H1 (cell line): Measurements from ENCODE around the gene CORO1C. TPM values are rescaled to one million over a fixed set of nuclear protein-coding genes. Genes with fewer than 3 reads are reported as not detected.
A peak's percentile ranks its signal among the peaks of the same experiment; 100 is the strongest.

Source experiments
- CTCF ChIA-PET: fragments of 300-600 bp; sonication (Branson Sonifier 250); formaldehyde crosslinking; loops from one replicate; lab custom pipeline; 2021; ENCODE audit not compliant: partially characterized antibody; lab: Charles Lee
- POLR2A ChIA-PET: fragments of 300-600 bp; sonication (Branson Sonifier 250); formaldehyde crosslinking; loops from one replicate; lab custom pipeline; 2021; ENCODE audit warnings: inconsistent platforms; ENCODE audit not compliant: partially characterized antibody; lab: Charles Lee
- DNase-seq, 2 experiments: peaks; one replicate each; pipeline versions ENCODE4 v3.0.0 to v3.0.0-alpha.2; 2010 to 2022; ENCODE audit warnings: low spot score in 2 of 2, low read depth in 1 of 2, mixed read lengths in 1 of 2
- FAIRE-seq: peaks from 2 replicates; lab custom pipeline; 2011; peaks lifted over from hg19 to GRCh38; lab: Jason Lieb, UNC
- H2AFZ ChIP-seq: 2 replicates; pipeline ENCODE4 v1.8.1; 2012; ENCODE audit warnings: low read length, inconsistent platforms
- H2AK5ac ChIP-seq: 2 replicates; pipeline ENCODE4 v1.6.1; 2013; ENCODE audit warnings: low read depth, low read length
- H2BK120ac ChIP-seq: replicated peaks from 2 replicates; pipeline ENCODE3; 2013; ENCODE audit warnings: low read depth, low read length, inconsistent platforms
- H2BK12ac ChIP-seq: 2 replicates; pipeline ENCODE4 v1.6.1; 2013; ENCODE audit warnings: low read depth, low read length
- H2BK15ac ChIP-seq: 2 replicates; pipeline ENCODE4 v1.6.1; 2013; ENCODE audit warnings: low read length
- H2BK20ac ChIP-seq: 2 replicates; pipeline ENCODE4 v1.6.1; 2013; ENCODE audit warnings: low read length
- H2BK5ac ChIP-seq: 2 replicates; pipeline ENCODE4 v1.6.1; 2013; ENCODE audit warnings: low read depth, low read length
- H3K14ac ChIP-seq: 2 replicates; pipeline ENCODE4 v1.6.1; 2013; ENCODE audit warnings: inconsistent platforms; ENCODE audit not compliant: insufficient read length
- H3K18ac ChIP-seq: 2 replicates; pipeline ENCODE4 v1.6.1; 2013; ENCODE audit warnings: low read length; ENCODE audit errors: extremely low read depth
- H3K23ac ChIP-seq: 2 replicates; pipeline ENCODE4 v1.6.1; 2013; ENCODE audit warnings: inconsistent platforms; ENCODE audit not compliant: insufficient read length
- H3K23me2 ChIP-seq: 2 replicates; pipeline ENCODE4 v1.6.1; 2013; ENCODE audit warnings: low read depth, low read length
- H3K27ac ChIP-seq: 2 replicates; pipeline ENCODE4 v1.6.1; 2011; ENCODE audit warnings: low read depth, low read length, inconsistent platforms
- H3K27me3 ChIP-seq, 4 experiments: replicated peaks in 1 of 4; 1 replicate in 1 of 4; 2 replicates in 3 of 4; pipeline versions ENCODE4 v1.6.1 to v1.8.1; 2011 to 2013; ENCODE audit warnings: low read length in 3 of 4, mild to moderate bottlenecking in 3 of 4, inconsistent platforms in 2 of 4, mixed read lengths in 2 of 4, moderate library complexity in 1 of 4; ENCODE audit not compliant: control insufficient read depth in 3 of 4, insufficient read depth in 3 of 4; ENCODE audit errors: extremely low read depth in 1 of 4
- H3K36me3 ChIP-seq, 4 experiments: 2 replicates each; pipeline versions ENCODE4 v1.6.1 to v1.8.1; 2011 to 2013; ENCODE audit warnings: mild to moderate bottlenecking in 4 of 4, low read length in 3 of 4, moderate library complexity in 2 of 4, control low read depth in 1 of 4, inconsistent platforms in 1 of 4; ENCODE audit not compliant: insufficient read depth in 4 of 4, control insufficient read depth in 2 of 4
- H3K4ac ChIP-seq: replicated peaks from 2 replicates; pipeline ENCODE3; 2013; ENCODE audit warnings: low read length, low read depth, mixed read lengths, inconsistent platforms; ENCODE audit not compliant: insufficient read length
- H3K4me1 ChIP-seq, 4 experiments: replicated peaks in 1 of 4; 1 replicate in 1 of 4; 2 replicates in 3 of 4; pipeline versions ENCODE4 v1.6.1 to v1.8.1; 2011 to 2013; ENCODE audit warnings: low read length in 3 of 4, inconsistent platforms in 2 of 4, mixed read lengths in 1 of 4; ENCODE audit not compliant: insufficient read depth in 4 of 4, control insufficient read depth in 3 of 4
- H3K4me2 ChIP-seq, 2 experiments: 2 replicates each; pipeline versions ENCODE4 v1.6.1 to v1.8.1; 2011 to 2013; ENCODE audit warnings: low read depth in 2 of 2, low read length in 2 of 2, control low read depth in 1 of 2, inconsistent platforms in 1 of 2, mild to moderate bottlenecking in 1 of 2; ENCODE audit not compliant: insufficient read depth in 1 of 2
- H3K4me3 ChIP-seq, 4 experiments: fragments of 200-600, 300-600 bp in 1 of 4; sonication (generic), shearing (Covaris generic), sonication (Bioruptor Twin) in 1 of 4; 2 replicates each; pipeline versions ENCODE4 v1.5.1 to v1.8.1; 2011 to 2016; ENCODE audit warnings: low read length in 4 of 4, low read depth in 3 of 4, control low read depth in 2 of 4, inconsistent platforms in 2 of 4, mild to moderate bottlenecking in 2 of 4, mixed read lengths in 1 of 4, moderate library complexity in 1 of 4; ENCODE audit not compliant: insufficient read depth in 2 of 4; ENCODE audit errors: extremely low read depth in 1 of 4
- H3K56ac ChIP-seq: replicated peaks from 2 replicates; pipeline ENCODE3; 2013; ENCODE audit warnings: low read depth, mild to moderate bottlenecking, mixed read lengths, low read length, inconsistent platforms; ENCODE audit not compliant: insufficient read length
- H3K79me1 ChIP-seq: 2 replicates; pipeline ENCODE4 v1.6.1; 2013; ENCODE audit warnings: low read depth, low read length, control low read depth
- H3K79me2 ChIP-seq, 2 experiments: 2 replicates each; pipeline versions ENCODE4 v1.6.1 to v1.8.1; 2012 to 2013; ENCODE audit warnings: low read length in 2 of 2, mild to moderate bottlenecking in 2 of 2, inconsistent platforms in 1 of 2; ENCODE audit not compliant: insufficient read depth in 2 of 2, control insufficient read depth in 1 of 2
- H3K9ac ChIP-seq, 4 experiments: replicated peaks in 1 of 4; 1 replicate in 1 of 4; 2 replicates in 3 of 4; pipeline versions ENCODE4 v1.6.1 to v1.8.1; 2011 to 2013; ENCODE audit warnings: low read depth in 3 of 4, low read length in 3 of 4, control low read depth in 2 of 4, mild to moderate bottlenecking in 2 of 4, moderate library complexity in 2 of 4, inconsistent platforms in 1 of 4; ENCODE audit errors: extremely low read depth in 1 of 4
- H3K9me3 ChIP-seq, 2 experiments: 2 replicates each; pipeline versions ENCODE4 v1.6.1 to v1.8.1; 2012 to 2013; ENCODE audit warnings: mild to moderate bottlenecking in 2 of 2, moderate library complexity in 2 of 2, control low read depth in 1 of 2, inconsistent platforms in 1 of 2, low read depth in 1 of 2, low read length in 1 of 2, mixed read lengths in 1 of 2; ENCODE audit not compliant: insufficient read depth in 2 of 2
- H4K20me1 ChIP-seq, 2 experiments: replicated peaks in 1 of 2; 2 replicates each; pipeline versions ENCODE3 to v1.8.1; 2011 to 2013; ENCODE audit warnings: inconsistent platforms in 2 of 2, low read length in 2 of 2, mild to moderate bottlenecking in 1 of 2; ENCODE audit not compliant: insufficient read depth in 2 of 2, control insufficient read depth in 1 of 2
- H4K5ac ChIP-seq: 2 replicates; pipeline ENCODE4 v1.6.1; 2013; ENCODE audit warnings: low read length, low read depth, mixed read lengths, inconsistent platforms; ENCODE audit not compliant: insufficient read length
- H4K8ac ChIP-seq: 2 replicates; pipeline ENCODE4 v1.8.0; 2013; ENCODE audit warnings: mild to moderate bottlenecking, moderate library complexity, low read length, inconsistent platforms; ENCODE audit not compliant: insufficient read depth; ENCODE audit errors: extremely low read depth
- H4K91ac ChIP-seq: replicated peaks from 2 replicates; pipeline ENCODE3; 2013; ENCODE audit warnings: low read length, mixed read lengths, inconsistent platforms; ENCODE audit not compliant: insufficient read length
- JUN ChIP-seq: IDR thresholded peaks from 2 replicates; pipeline ENCODE4 v1.6.1; 2011; ENCODE audit warnings: low read depth, mild to moderate bottlenecking, improper control_type of control experiment, low read length
- POLR2A ChIP-seq, 2 experiments: IDR thresholded peaks; 1 replicate in 1 of 2; 2 replicates in 1 of 2; pipeline ENCODE4 v1.6.1; 2011; ENCODE audit warnings: low read depth in 2 of 2, low read length in 2 of 2, mild to moderate bottlenecking in 2 of 2; ENCODE audit errors: control extremely low read depth in 1 of 2
- WGBS, 2 experiments: shearing (Covaris generic) in 1 of 2; methylation state at CpG; one replicate each; pipeline versions ENCODE4 v1.1.6 to v1.1.7; 2013 to 2015; ENCODE audit warnings: low lambda C conversion rate in 2 of 2, mixed read lengths in 2 of 2, inconsistent platforms in 1 of 2, low coverage in 1 of 2, missing lambda C conversion rate in 1 of 2; ENCODE audit not compliant: insufficient replicate concordance in 2 of 2, insufficient coverage in 1 of 2, insufficient read length in 1 of 2; ENCODE audit errors: extremely low coverage in 1 of 2, missing lambda C conversion rate in 1 of 2; 5-methylcytosine and 5-hydroxymethylcytosine counted together
- polyA plus RNA-seq, 7 experiments: library from polyadenylated mRNA; depleted of rRNA in 3 of 7; stranded (reverse) in 5 of 7; unstranded in 2 of 7; fragments of >200 nt in 5 of 7; fragments of 200-250 nt in 2 of 7; gene quantifications; 1 replicate in 5 of 7; 2 replicates in 1 of 7; 4 replicates in 1 of 7; pipeline versions ENCODE4 v1.2.1 to v1.2.3, GENCODE V29; 2011 to 2013; ENCODE audit warnings: missing spikeins in 2 of 7, mixed read lengths in 2 of 7
- total RNA-seq: library from RNA; stranded (reverse); fragmentation: NEBNext Ultra II Directional; extraction: Animal tissue kit (Norgen Biotek cat#: 25700); gene quantifications from 2 replicates; pipeline ENCODE4 v1.2.1, GENCODE V29; 2021

Gene CORO1C
- total and polyA plus RNA-seq, 2 of the 8 experiments (the other 6 are each of a cell fraction or from before 2014, with no cell fraction given): 72.7 to 120 TPM

DNA sequence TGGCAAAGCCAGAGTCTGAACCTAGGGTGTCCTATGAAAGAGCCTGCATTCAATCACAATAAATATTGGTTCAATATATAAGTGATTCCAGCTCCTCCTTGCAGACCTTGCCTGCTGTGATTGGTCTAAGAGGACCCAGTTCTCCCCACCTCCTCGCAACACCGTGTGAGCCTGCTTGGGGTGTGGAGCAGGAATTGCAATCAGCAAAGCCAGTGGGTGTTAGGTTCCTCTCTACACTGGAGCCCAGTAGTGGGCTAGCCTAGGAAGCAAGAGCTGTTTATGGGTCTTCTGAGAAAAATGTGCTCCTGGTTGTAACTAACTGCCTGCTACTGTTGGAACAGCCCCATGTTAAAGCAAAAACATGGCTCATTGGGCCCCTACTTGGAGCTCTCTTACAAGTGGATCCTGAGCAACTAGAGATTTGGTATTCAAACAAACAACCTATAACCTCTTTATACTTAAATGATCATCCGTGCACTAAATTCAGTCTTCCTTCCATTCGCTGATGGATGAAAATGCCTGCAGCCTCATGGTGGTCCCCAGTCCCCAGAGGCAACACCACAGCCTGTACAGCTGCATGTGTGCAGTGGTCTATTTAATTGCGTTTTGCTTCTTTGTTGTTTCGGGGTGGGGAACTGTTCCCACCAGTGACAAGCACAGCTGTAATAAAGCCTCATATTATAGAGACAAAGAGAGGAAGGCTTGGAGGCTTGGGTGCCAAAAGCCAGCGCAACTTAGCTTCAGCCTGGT, 93.9 kb downstream of the CORO1C start:
- WGBS, 2 experiments: 85% methylated on average over 7 of the region's 7 CpGs; no CpG with 5 or more reads in 1 of the 2 experiments
- H3K27ac ChIP-seq: peak overlapping the region; percentile 65; the same call in 1 of the 2 replicates
- TF ChIP-seq JUN (no peak), POLR2A (IDR thresholded peaks at IDR 0.05; ENCODE audit: control extremely low read depth in 1 of 2, low read depth in 2 of 2, low read length in 2 of 2) (peak in 1 of 2 experiments; percentile 23; a peak in 1 of 3 replicates)
- POLR2A ChIA-PET: interaction anchor here (0.6 to 2.5 kb wide), 15 partner anchors 10 to 118 kb away, joined by 3 to 10 read pairs (median 4); partner anchors contain the start of gene ISCU
- peak overlapping the region; percentile 61 for H3K4ac ChIP-seq
- peak overlapping the region; percentile 3 for H2BK12ac ChIP-seq
- peak overlapping the region; percentile 45 for H2BK120ac ChIP-seq
- H2AFZ ChIP-seq: no peak overlapping the region
- H3K56ac ChIP-seq: peak overlapping the region; percentile 21
- no peaks in the 10 kb centered on the region for H3K79me2 ChIP-seq
- H4K8ac ChIP-seq: no peak overlapping the region
- H3K4me2 ChIP-seq: peak overlapping the region; percentile 31 to 57
- H3K4me1 ChIP-seq: peaks cover 18 to 45% (median 25%) of the 10 kb centered on the region in 4 experiments
- no peak overlapping the region for H3K14ac ChIP-seq
- H3K79me1 ChIP-seq: no peaks in the 10 kb centered on the region
- H3K23ac ChIP-seq: no peak overlapping the region
- H4K5ac ChIP-seq: peak overlapping the region; percentile 19
- peak overlapping the region in 2 of 4 experiments; percentile 2 to 20; a peak in 2 of 7 replicates for H3K9ac ChIP-seq
- H3K27me3 ChIP-seq: no peaks in the 10 kb centered on the region
- CTCF ChIA-PET: interaction anchor here (0.5 to 10.0 kb wide), 12 partner anchors 9 to 1849 kb away, joined by 3 to 90 read pairs (median 4); partner anchors contain the start of gene ISCU
- H2BK5ac ChIP-seq: peak overlapping the region; percentile 84; the same call in 1 of the 2 replicates
- H2AK5ac ChIP-seq: peak overlapping the region; percentile 67
- H3K23me2 ChIP-seq: no peaks in the 10 kb centered on the region
- peak overlapping the region; percentile 89 for H3K18ac ChIP-seq
- no peaks in the 10 kb centered on the region for H3K36me3 ChIP-seq
- FAIRE-seq (no peak), DNase-seq (no peak)
- peak overlapping the region; percentile 88 for H2BK20ac ChIP-seq
- no peaks in the 10 kb centered on the region for H4K20me1 ChIP-seq
- H2BK15ac ChIP-seq: 0 out of 2 replicates have a peak overlapping the region, but pooled peaks have one; percentile 38
- no peaks in the 10 kb centered on the region for H3K9me3 ChIP-seq
- H3K4me3 ChIP-seq: peak overlapping the region in 1 of 4 experiments; percentile 33; a peak in 2 of 8 replicates
- H4K91ac ChIP-seq: peak overlapping the region; percentile 88
